ENCODE data around the gene GOLGA2.

GOLGA2 gene

DNA sequence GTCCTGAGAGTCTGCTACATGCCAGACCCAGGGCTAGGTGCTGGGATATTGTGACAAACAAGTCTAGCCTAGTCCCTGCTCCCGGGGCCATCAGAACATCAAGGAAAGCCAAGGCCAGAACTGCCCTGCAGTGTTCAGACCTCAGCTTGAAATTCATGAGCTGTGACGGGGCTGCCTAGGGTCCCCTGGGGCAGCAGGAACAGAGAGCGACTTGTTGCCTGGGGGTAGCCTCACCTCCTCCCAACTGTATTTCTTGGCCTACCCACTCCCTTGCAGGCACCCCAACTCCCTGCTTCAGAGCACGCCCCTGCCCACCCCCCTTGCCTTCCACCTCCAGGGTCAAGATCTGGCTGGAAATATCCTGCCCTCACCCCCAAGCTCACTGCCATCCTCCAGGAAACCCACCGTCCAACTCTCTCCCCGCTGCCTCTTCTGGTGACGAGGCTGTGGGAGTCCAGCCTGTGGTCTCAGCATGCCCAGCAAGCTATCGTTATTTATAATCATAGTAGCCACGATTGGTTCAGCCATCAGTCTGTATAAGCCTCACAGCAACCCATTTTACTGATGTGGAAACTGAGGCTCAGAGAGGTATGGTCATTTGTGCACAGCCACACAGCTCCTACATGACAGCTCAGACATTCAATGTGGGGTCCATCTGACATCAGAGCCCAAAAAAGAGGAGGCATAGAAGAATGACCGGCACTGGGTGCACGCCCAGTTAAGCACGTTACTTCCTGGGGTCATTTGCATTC lies 61.9 kb downstream of the GOLGA2 start:
- no peak for DNase-seq (ENCODE audit: low read depth, low spot score)

DNA sequence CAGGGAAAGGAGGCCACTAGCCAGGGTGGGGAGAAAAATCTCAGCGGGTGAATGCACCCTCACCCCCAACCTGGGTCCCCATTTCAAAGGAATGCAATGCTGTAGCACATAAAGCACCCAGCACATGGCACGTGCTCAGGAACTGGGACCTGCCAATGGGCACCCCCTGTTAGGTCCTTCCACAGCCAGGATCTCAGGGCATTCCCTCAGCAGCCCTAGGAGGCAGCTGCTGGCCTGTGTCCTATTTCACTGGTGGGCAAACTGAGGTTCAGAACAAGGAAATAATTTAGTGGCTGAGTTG lies 63.9 kb downstream of the GOLGA2 start:
- DNase-seq (ENCODE audit: low read depth, low spot score) = no peak

DNA sequence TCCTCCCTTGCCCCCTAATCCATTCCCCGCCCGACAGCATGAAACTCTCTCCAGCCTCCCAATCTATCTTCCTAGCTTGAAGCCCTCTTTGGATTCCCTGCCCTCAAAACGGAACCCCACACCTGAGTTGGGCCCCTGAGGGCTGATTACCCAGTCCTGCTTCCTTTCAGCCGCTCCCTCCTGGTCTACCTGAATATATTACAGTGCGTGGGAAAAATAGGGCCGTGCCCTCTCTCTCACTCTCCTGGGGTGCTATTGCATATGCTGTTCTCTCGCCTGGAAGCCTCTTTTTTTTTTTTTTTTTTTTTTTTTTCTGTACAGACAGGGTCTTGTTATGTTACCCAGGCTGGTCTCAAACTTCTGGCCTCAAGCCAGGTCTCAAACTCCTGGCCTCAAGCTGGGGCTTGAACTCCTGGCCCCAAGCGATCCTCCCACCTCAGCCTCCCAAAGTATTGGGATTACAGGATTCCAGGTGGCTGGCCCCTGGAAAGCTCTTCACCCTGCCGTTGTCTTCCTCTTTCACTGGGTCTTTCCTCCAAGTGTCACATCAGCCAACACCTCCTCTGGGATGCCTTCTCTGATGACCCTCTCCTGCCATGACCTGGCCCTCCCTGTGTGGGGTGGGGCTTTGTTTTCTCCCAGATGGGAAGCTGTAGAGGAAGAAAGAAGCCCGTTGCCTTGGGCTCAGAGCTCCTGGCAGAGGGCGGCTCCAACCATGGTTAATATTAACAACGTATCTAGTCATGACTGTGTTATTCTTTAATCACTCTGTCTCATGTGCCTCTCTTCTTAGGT lies 64.4 kb downstream of the GOLGA2 start:
- no peak for DNase-seq (ENCODE audit: low read depth, low spot score)

DNA sequence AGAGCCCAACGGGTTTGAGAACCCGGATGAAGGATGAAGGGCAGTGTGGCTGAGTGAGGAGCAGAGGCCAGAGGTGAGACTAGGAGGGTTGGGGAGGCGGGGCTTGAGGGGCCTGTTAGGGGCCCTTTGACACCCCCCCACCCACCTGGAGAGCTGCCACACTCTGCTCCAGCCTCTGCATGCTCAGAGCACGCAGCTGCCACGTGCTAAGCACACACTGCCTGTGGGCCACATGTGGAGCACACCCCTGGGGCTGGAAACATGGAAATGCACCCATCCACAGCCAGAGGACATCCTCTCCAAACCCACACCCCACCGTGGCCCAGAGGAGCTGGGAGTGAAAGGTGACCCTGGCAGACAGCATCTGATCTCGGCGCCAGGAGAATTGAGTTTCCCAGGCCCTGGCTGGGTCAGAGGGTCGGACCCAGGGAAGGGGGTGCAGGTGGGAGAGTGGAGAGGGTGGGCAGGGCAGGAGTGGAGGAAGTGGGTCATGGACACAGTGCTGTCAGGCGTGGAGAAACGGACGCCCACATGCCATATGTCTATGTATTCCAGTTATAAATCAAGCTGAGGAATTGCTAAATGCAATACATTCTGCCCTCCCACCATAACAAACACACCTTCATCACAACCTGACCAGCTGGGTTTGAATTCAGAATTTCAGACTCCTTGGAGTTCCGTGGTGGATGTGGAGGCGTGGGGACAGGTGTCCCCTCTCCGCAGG lies 66.7 kb downstream of the GOLGA2 start:
- DNase-seq (ENCODE audit: low read depth, low spot score) = no peak

DNA sequence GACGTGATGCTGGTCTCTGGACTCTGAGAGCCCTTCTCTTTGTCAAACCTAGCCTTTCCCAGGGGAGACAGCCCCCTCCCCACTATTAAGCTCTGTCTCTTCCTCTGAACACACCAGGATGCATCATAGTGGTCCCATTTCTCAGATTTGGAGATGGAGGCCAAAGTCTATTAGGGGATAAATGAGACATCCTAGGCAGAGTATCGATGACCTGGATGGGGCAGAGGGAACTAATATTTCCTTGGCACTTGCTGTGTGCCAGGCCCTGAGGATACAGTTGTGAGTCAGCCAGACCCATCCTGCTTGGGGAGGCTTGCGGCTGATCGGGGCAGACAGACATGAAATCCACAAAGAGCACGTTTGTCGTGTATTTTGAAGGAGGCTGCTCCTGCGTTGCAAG lies 67.4 kb downstream of the GOLGA2 start:
- DNase-seq (ENCODE audit: low read depth, low spot score) = no peak

DNA sequence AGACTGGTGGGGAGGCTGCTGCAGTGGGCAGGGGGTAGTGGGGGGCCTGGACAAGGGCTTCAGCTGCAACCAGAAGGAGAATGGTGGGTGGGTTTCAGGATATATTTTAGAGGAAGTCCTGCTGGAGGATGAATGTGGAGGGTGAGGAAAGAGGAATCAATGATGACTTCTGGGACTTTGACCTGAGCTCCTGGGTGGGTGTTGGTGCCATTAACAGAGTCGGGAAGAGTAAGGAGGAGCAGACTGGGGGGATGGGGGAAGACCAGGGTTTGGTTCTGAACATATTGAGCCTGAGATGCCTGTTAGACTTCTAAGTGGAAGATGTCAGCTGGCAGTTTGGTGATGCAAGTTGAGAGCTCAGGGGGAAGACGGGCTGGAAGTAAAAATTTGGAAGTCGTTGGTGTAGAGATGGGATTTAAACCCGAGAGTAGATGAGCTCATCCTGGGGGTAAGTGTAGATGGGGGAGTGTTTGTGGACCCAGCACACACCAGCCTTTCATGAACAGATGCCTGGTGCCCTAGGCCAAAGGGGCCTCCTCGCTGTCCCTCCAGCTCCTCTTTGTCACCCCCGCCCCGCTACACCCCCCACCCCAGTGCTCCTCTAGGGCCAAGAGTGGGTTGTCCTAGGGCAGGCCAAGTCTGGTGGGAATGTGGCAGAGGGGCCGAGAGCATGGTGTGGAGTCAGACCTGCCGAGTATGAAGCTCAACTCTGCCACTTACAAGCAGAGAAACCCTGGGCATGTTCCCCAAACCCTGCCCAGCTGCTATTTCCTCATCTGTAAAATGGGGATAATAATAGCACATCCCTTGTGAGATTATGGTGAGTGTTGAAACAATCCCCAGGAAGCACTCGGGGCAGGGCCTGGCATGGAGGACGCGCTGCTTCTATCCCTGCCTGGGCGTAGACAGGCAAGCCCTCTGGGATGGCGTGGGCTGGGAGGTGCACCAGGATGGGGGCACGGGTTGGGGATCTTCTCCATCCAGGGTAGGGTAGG lies 68.6 kb downstream of the GOLGA2 start:
- no peak for DNase-seq (ENCODE audit: low read depth, low spot score)

DNA sequence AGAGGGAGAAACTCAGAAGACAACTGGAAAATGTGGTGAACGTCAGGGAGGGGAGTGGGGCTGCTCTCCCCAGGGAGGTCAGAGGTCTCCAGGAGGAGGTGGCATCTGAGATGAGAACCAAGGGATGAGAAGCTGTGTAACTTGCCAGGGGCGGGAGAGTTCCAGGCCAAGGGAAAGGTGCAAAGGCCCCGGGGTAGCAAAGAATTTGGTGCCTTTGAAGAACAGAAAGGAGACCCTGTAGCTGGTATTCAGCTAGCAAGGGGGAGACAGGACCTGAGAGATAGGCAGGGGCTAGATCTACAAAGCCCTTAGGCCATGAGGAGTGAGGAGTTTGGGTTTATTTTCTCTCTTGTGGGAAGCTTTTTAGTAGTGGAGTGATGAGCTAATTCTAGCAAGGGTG lies 69.3 kb downstream of the GOLGA2 start:
- no peak for DNase-seq (ENCODE audit: low read depth, low spot score)
